Renal cortical epithelial cell (primary cell): ENCODE data around the gene ZSCAN20. TPM values are rescaled to one million over a fixed set of nuclear protein-coding genes. Genes with fewer than 3 reads are reported as not detected.
"Not testable (repeated sequence)": the region's sequence is repeated elsewhere in the genome, so short reads cannot be mapped to it uniquely, and the experiment has no call there.

Source experiments
- DNase-seq: peaks from one replicate; pipeline ENCODE4 v3.0.0-alpha.2; 2011; ENCODE audit warnings: low read depth
- total RNA-seq: library from RNA; depleted of rRNA; stranded (reverse); fragments of >200 nt; gene quantifications from 2 replicates; pipeline ENCODE4 v1.2.3, GENCODE V29; 2014

The ZSCAN20 gene
- total RNA-seq, 1 donor from 2014 or later: 15.9 TPM

DNA sequence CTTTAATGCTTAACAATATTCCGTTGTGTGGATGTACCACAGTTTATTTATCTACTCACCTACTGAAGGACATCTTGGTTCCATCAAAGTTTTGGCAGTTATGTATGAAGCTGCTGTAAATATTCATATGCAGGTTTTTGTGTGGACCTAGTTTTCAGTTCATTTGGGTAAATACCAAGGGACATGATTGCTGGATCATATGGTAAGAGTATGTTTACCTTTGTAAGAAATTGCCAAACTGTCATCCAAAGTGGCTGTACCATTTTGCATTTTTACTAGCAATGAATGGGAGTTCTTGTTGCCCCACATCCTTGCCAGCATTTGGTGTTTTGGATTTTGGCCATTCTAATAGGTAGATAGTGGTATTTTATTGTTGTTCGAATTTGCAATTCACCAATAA is 10.0 kb downstream of the ZSCAN20 start:
- DNase-seq: no peak

GRCh38 chr1:33488624-33489023 is 16.2 kb downstream of the ZSCAN20 start:
- no peak for DNase-seq

GRCh38 chr1:33494929-33495328 is 22.5 kb downstream of the ZSCAN20 start:
- no peak for DNase-seq

GRCh38 chr1:33497410-33497809 is 25.0 kb downstream of the ZSCAN20 start:
- DNase-seq: no peak

DNA sequence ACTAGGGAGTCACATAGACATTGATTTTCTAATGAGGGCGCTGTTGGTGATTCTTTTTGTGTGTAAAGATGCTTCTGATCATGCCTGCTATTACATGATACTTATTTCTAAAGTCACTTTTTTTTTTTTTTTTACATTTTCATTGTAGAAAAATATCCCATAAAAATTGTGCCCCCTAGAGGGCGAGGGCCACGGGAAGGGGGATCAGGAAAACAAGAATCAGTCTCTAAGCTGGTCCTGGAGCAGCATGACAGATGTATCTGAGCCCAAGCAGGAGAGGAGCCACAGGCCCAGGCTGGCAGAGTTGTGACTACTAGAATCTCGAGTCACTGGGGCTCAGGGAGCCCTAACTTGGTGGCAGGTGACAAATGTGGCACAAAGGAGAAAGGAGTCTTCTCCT is 28.1 kb downstream of the ZSCAN20 start:
- no peak for DNase-seq

GRCh38 chr1:33501309-33501708 is 28.9 kb downstream of the ZSCAN20 start:
- DNase-seq: no peak

DNA sequence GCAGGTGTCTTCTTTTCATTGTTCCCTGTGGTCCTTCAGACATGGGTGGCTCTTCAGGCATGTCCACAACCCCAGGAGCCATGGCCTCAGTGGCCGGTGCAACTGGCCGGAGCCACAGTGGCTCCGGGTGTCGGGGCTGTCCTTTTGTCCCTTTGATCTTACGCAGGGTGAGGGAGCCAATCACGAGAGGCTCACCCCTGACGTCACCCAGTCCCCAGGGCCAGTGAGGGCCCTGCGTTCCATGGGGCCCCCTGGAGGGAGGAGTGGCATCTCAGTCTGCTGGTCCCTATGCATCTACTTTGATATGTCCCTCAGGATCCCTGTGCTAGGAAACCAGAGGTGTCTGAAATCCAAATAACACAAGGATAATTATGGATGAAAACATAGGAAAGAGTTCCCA is 29.3 kb downstream of the ZSCAN20 start:
- DNase-seq: no peak

GRCh38 chr1:33502726-33503125 is 30.3 kb downstream of the ZSCAN20 start:
- no peak for DNase-seq

DNA sequence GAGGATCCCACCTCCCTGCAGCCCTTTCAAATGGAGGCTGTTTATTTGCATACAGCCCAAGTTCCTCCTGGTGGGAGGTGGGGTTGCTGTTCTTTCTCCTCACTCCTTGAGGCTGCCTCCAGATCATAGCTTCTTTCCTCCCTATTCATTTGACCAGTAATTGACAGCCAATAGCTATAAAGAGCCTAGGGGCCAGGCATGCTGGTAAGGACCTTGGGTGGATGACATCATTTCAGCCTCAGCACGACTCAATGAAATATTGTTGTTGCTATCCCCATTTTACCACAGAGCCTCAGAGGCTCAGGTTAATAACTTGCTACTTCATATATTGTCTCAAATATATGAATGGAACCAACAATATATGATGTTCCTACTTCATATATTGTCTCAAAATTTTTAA is 31.1 kb downstream of the ZSCAN20 start:
- no peak for DNase-seq

DNA sequence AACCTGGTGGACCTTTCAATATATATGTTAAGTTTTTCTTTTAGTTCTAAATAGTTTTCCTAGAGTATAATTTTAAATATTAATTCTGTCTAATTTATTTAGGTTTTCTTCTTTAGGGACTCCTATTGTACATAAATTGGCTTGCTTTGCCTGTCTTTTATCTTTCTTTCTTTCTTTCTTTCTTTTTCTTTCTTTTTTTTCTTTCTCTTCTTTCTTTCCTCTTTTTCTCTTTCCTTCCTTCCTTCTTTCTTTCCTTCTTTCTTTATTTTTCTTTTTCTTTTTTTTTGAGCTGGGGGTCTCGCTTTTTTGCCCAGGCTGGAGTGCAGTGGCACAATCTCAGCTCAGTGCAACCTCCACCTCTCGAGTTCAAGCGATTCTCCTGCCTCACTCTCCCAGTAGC is 35.2 kb downstream of the ZSCAN20 start:
- no peak for DNase-seq

GRCh38 chr1:33508151-33508550 is 35.7 kb downstream of the ZSCAN20 start:
- DNase-seq: no peak

DNA sequence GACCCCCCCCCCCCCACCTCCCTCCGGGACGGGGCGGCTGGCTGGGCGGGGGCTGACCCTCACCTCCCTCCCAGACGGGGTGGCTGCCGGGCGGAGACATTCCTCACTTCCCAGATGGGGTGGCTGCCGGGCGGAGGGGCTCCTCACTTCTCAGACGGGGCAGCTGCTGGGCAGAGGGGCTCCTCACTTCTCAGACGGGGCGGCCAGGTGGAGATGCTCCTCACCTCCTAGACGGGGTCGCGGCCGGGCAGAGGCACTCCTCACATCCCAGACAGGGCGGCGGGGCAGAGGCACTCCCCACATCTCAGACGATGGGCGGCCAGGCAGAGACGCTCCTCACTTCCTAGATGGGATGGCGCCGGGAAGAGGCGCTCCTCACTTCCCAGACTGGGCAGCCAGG is 36.8 kb downstream of the ZSCAN20 start:
- DNase-seq: not testable (repeated sequence)

- DNase-seq: no peak
These were observed 40.0 kb downstream of the ZSCAN20 start for GRCh38 chr1:33512226-33513011.

DNA sequence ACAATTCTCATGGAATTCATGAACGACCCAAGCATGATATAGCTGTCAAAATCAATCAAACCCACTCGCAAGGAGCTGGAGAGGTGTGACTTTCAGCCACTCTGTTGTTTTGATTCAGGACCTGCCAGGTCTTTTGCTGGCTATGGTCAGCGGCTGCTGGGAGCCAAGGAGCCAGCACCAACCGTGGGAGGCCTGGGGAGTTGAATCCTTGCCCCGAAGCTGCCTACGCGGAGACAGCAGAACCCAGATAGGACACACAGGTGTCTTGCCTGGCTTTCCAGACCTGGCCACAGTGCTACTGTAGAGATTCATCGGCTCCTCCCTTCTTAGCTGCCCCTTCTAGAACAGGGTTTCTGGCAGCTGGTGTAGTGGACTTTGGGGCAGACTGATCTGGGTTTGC is 42.7 kb downstream of the ZSCAN20 start:
- no peak for DNase-seq

GRCh38 chr1:33515607-33516006 is 43.2 kb downstream of the ZSCAN20 start:
- DNase-seq: no peak

DNA sequence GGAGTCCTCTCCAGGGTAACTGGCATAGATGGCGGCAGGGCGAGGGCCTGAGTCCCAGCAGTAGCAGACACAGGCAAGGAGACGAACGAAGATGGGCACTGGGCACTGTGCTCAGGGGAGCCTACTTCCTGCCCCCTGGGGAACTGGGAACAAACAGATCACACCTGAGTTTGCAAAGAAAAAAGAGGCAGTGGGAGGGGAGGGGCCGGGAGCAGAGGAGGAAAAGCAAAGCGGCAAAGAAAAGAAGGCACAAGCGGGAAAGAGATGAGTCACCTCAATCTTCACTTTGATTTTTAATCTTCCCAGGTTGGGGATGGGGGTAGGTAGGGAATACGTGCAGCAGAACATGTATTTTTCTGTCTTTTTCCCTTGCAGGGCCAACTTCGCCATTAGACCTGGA is 44.0 kb downstream of the ZSCAN20 start:
- no peak for DNase-seq

GRCh38 chr1:33516891-33517567 is 44.6 kb downstream of the ZSCAN20 start:
- no peak for DNase-seq

- no peak for DNase-seq
These were observed 45.3 kb downstream of the ZSCAN20 start for GRCh38 chr1:33517596-33518250.

GRCh38 chr1:33519240-33519884 is 46.9 kb downstream of the ZSCAN20 start:
- DNase-seq: no peak

DNA sequence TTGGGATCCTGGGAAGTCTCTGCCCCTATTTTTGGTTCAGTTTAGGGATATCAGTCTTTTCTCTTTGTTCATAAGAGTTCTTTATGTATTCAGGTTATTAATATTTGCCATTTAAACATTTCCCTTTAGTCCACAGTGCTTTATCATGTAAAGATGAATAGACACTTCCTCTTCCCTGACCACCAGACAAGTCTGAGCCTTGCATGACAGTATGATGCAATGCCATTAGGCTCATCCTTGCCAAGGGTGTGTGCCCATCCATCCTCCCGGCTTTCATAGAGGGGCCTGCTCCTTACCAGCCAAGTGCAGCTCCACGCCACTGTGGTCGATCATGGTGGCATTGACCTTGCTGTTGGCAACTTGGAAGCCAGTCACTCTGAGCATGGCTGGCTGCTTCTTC is 52.1 kb downstream of the ZSCAN20 start:
- no peak for DNase-seq

GRCh38 chr1:33527934-33528333 is 55.5 kb downstream of the ZSCAN20 start:
- DNase-seq: no peak

DNA sequence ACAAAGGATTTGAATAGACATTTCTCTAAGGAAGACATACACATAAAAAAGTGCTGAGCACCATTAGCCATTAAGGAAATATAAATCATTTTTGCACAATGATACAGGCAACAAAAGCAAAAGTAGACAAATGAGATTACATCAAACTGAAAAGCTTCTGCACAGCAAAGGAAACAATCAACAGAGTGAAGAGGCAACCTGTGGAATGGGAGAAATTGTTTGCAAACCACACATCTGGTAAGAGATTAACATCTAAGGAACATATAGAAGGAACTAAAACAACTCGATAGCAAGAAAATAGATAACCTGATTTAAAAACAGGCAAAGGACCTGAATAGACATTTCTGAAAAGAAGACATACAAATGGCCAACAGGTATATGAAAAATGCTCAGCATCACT is 57.5 kb downstream of the ZSCAN20 start:
- DNase-seq: no peak
